CD4-positive, alpha-beta T cell treated with Interleukin-10 for 1 hour (primary cell): ENCODE results near the gene FAM124A.

Experiments used
- DNase-seq: peaks from one replicate; pipeline ENCODE4 v3.0.0-alpha.2; 2020

Gene FAM124A

DNA sequence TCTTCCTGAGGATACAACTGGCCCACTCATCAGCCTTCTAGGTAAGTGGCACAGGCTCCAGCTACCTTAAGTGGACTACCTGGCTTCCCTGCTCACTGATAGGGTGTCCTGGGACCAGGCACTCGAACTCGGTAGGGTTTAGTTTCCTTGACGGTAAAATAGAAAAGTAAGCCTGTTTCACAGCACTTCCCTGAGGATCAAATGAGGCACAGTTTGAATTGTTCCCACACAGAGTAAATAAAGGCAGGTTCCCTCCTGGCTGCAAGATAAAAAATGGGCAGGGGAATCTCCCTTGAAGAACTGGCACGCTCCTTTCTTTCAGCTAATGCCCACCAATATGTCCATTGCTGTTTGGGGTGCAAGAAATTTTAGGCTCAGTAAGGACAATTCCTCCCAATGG is 1.1 kb upstream of the FAM124A start:
- no peak for DNase-seq

- DNase-seq, result no peak
These were observed 543 bp upstream of the FAM124A start for GRCh38 chr13:51221674-51222036.

GRCh38 chr13:51222686-51223559 is 725 bp downstream of the FAM124A start:
- no peak for DNase-seq

DNA sequence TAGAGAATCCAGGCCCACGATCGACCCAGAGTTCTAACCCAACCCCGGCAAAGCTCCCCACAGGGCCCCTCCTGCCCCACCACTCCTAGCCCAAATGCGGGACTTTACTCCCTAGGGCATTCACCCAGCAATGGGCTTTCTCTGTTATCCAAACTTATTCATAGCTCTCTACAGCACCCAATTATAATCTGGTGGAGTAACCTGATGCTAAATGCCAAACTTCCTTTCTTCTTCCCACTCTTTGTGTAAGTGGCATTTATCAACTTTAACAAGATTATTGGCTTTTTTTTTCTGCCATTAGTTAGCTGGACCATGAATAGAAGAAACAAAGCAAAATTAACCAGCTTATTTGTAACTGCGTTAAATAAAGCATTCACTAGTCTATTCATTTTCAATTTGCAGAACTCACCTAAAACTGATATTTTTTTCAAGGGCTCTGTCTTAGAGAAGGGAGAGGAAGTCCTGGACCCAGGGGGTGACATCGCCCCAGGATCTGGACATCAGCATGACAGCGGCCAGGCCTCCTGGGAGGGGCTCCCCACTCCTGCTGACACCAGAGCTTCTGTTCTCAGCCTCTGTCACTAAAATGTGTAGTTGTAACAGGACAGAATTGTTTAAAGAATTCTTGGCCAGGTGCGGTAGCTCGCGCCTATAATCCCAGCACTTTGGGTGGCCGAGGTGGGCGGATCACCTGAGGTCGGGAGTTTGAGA is 1.5 kb downstream of the FAM124A start:
- DNase-seq, result no peak

GRCh38 chr13:51225029-51225428 is 2.8 kb downstream of the FAM124A start:
- no peak for DNase-seq

GRCh38 chr13:51227404-51227803 is 5.2 kb downstream of the FAM124A start:
- no peak for DNase-seq

GRCh38 chr13:51229101-51229719 is 7.0 kb downstream of the FAM124A start:
- no peak for DNase-seq

- no peak for DNase-seq
These were observed 7.5 kb downstream of the FAM124A start for GRCh38 chr13:51229731-51230130.

DNA sequence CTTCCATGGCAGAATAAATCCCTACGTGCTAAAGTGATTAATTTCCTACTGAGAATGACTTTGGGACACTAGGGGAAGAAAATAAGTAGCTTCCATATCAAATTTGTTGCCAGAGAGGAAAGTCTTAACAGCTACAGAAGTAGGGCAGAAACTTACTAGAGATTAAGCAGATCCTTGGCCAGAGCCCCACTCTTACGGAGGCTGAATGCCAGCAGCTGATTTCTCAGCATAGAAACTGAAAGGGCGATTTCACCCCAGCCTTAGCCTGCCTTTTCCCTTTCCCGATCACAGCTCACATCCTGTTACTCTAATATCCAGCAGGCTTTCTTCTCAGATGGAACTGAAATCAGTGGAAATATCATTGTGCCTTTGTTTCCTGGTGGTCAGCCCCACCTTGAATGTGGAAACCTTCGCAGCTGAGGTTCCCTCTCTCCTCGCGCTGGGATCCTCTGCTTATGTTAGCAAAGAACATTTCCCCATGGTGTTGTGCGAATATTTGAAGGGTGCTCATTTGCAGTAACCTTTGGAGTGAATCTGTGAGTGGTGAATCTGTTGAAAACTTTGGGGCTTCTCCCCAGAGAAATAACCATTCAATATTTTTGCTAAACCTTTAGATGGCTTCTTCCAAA is 8.4 kb downstream of the FAM124A start:
- no peak for DNase-seq

GRCh38 chr13:51231456-51231855 is 9.3 kb downstream of the FAM124A start:
- no peak for DNase-seq

DNA sequence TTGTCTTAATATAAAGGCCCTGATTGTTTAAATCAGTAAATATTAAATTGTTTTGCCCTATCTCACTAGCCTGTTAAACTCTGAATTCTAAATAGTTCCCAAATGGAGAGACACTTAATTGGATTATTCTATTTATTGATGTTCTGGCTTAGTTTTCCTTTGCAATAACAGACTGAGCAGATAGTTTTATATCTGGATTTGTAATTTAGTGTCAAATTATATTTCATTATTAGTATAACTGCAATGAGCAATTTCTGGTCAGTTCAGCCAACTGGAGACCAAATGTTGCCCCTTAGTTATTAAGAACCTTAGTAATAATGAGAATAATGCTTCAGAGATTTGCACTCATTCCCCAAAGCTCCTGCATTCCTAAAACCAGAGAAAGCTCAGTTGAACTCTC is 10.1 kb downstream of the FAM124A start:
- DNase-seq, result no peak

DNA sequence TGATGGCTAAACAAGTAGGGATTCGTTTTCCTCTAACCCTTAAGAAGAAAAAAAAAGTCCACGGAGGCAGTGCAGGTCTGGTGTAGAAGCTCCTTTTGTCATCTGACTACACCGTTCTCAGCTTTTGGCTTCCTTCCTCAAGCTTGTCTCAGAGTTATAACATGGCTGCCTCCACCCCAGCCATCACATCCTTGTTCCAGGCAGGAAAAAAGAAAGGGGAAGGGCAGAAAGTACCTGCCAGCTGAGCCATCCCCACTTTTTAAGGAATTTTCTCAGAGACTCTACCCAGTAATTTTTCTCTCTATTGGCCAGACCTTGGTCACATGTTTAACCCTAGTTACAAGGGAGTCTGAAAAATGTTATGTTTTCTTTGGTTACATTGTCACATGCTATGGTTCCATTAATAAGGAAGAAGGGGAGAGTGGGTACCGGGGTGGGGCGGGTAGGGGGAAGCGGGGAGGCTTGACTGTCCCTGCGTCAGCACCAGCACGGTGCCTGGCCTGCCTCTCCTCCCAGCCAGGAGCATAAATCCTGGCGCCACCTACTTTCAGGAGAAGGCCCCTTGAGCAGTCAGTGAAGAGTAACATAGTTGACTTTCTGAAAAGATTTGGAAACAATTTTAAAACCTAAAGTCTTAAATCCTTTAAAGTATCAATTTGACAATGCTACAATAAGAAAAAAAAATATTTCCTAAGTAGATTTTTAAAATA is 11.1 kb downstream of the FAM124A start:
- DNase-seq, result no peak

- no peak for DNase-seq
These were observed 12.5 kb downstream of the FAM124A start for GRCh38 chr13:51234676-51235075.

DNA sequence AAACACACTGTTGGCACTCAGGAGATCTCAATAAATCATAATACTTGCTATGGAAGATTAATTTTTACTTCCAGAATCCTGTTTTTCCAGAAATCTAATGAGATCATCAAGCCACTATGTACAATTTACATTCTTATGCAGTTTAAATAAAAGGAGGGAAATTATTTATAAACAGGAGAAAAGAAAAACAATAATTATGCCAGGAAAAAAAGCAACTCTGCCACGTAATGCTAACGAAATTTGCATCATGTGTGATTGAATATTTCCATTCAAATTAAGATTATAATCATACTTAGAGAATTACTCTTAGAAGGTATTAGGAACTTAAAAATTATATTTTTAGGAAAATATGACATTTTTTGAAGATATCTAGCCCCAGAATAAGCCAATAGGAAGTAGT is 13.0 kb downstream of the FAM124A start:
- DNase-seq, result no peak

GRCh38 chr13:51235756-51236490 is 13.7 kb downstream of the FAM124A start:
- DNase-seq, result no peak

DNA sequence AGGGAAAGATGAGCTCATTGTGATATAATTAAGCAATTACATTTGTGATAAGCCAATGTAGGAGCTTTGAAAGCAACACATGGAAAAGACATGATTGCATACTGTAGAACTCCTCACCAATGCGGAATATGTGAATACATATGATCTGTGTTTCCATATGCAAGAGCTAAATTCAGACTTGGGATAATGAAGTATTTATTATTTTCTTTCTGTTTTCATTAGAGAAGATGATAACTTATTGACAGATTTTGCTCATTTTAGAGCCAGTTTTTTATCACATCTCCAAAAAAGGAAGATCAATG is 14.2 kb downstream of the FAM124A start:
- DNase-seq, result no peak

- DNase-seq, result no peak
These were observed 15.2 kb downstream of the FAM124A start for GRCh38 chr13:51237386-51237785.

DNA sequence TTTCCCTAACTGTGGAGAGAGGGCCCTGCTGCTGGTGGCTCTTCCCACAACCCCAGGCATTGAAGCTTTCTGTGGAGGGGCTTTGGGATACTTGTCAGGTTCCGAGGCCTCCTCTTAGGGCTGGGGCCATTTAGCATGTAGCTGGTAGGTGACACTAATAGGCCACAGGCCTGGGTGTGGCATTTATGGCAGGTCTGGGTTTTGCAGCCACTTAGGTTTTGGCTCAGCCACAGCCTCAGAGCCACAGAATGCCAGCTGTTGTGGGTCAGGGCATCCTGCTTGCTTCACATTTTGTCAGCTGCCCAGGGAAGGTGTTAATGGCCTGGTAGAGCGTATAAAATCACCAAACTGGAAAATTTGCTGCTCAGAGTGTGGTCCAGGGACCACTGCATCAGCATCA is 15.7 kb downstream of the FAM124A start:
- DNase-seq, result no peak

DNA sequence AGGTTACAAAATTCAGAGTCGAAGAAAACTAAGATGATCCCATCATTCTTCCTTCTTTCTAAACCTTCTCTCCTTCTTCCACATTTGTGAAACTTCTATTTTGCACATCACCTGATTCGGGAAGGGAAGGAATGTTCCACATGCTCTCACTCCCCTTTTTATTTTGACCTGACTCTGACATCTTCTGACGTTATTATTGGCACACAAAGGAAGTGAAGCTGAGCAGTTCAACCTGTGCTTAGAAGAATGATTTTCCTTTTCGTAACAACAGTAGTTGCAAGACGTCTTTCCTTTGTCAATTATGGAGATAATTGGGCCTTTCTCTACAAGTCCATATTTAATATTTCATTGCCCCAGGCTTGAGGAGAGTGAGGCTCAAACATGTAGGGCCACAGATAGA is 18.0 kb downstream of the FAM124A start:
- no peak for DNase-seq

DNA sequence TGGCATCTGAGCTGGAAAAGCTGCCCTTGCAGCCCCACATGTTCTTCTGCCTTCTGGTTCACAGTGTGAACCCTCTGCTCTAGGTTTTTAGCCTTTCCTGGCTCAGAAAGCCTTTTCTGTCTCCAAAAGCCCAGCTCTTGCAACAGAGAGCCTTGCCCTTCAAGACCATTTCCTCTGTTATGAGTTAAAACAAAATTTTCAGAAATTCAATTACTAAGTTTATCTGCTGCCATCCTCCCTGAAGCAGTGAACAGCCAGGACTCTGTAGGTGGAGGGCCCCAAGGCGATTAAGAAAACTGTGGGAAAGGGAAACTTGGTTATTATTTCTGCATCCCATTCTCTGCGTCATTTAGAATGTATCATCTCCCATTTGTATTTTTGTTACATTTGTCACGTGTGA is 18.8 kb downstream of the FAM124A start:
- no peak for DNase-seq

DNA sequence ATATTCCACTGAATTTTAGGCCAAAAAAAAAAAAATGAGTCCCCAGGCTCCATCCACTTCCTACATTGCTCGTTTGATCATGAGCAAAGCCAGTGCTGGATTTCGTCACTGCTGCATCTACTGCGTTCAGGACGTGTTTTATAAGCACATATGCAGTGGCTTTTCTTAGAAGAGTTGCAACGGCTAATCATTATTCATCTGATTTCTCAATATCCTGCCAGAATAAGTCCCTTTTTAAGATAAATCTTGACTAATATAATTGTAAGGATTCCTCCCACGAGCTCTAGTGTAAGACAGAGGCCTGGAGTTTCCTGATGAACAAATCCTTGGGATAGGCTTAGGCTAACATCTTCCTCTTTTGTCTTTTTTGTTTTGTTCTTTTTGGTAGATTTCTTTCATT is 19.5 kb downstream of the FAM124A start:
- DNase-seq, result no peak

DNA sequence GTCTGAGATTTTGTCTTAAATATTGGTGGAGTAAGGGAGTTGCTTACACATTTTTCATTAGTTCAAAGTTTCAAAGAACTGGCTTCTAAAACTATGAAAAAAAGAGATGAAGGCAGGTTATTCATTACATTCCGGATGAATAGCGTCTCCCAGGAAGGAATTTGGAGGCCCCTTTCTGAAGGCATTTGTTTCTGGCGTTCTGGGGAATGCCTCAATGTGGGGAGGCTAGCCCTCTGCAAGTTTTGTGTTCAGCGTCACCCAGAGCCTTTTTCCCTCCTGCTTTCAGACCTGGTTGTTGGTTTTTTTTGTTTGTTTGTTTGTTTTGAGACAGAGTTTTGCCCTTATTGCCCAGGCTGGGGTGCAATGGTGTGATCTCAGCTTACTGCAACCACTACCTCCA is 21.0 kb downstream of the FAM124A start:
- DNase-seq, result no peak
